ENCODE results near the gene FLVCR1.
"Not testable (repeated sequence)": the region's sequence is repeated elsewhere in the genome, so short reads cannot be mapped to it uniquely, and the experiment has no call there.

FLVCR1 gene

GRCh38 chr1:212860713-212861581 is 2.9 kb downstream of the FLVCR1 start:
- DNase-seq (ENCODE audit: low read depth in 4 of 4, low spot score in 1 of 4) = no peak

GRCh38 chr1:212862111-212862690 is 4.1 kb downstream of the FLVCR1 start:
- DNase-seq (ENCODE audit: low read depth in 4 of 4, low spot score in 1 of 4) = no peak

- not testable (repeated sequence) for DNase-seq (ENCODE audit: low read depth in 4 of 4, low spot score in 1 of 4)
Observed at GRCh38 chr1:212863345-212863744, 5.3 kb downstream of the FLVCR1 start.

- DNase-seq (ENCODE audit: low read depth in 4 of 4, low spot score in 1 of 4) = no peak
Observed at GRCh38 chr1:212864201-212864600, 6.1 kb downstream of the FLVCR1 start.

- DNase-seq (ENCODE audit: low read depth in 4 of 4, low spot score in 1 of 4) = no peak
Observed at GRCh38 chr1:212867192-212867591, 9.1 kb downstream of the FLVCR1 start.

- no peak for DNase-seq (ENCODE audit: low read depth in 4 of 4, low spot score in 1 of 4)
Observed at GRCh38 chr1:212871976-212872375, 13.9 kb downstream of the FLVCR1 start.

- DNase-seq (ENCODE audit: low read depth in 4 of 4, low spot score in 1 of 4) = no peak
Observed at GRCh38 chr1:212873518-212873917, 15.4 kb downstream of the FLVCR1 start.

GRCh38 chr1:212878418-212878817 is 20.3 kb downstream of the FLVCR1 start:
- DNase-seq (ENCODE audit: low read depth in 4 of 4, low spot score in 1 of 4) = no peak

GRCh38 chr1:212879947-212880690 is 22.0 kb downstream of the FLVCR1 start:
- no peak for DNase-seq (ENCODE audit: low read depth in 4 of 4, low spot score in 1 of 4)

GRCh38 chr1:212884592-212884991 is 26.5 kb downstream of the FLVCR1 start:
- no peak for DNase-seq (ENCODE audit: low read depth in 4 of 4, low spot score in 1 of 4)

GRCh38 chr1:212892108-212892507 is 34.0 kb downstream of the FLVCR1 start:
- no peak for DNase-seq (ENCODE audit: low read depth in 4 of 4, low spot score in 1 of 4)

- no peak for DNase-seq (ENCODE audit: low read depth in 4 of 4, low spot score in 1 of 4)
Observed at GRCh38 chr1:212899845-212900244, 41.8 kb downstream of the FLVCR1 start.

- no peak for DNase-seq (ENCODE audit: low read depth in 4 of 4, low spot score in 1 of 4)
Observed at GRCh38 chr1:212901290-212901689, 43.2 kb downstream of the FLVCR1 start.

- no peak for DNase-seq (ENCODE audit: low read depth in 4 of 4, low spot score in 1 of 4)
Observed at GRCh38 chr1:212902054-212902453, 44.0 kb downstream of the FLVCR1 start.

- no peak for DNase-seq (ENCODE audit: low read depth in 4 of 4, low spot score in 1 of 4)
Observed at GRCh38 chr1:212903664-212904063, 45.6 kb downstream of the FLVCR1 start.

GRCh38 chr1:212908071-212908470 is 50.0 kb downstream of the FLVCR1 start:
- DNase-seq (ENCODE audit: low read depth in 4 of 4, low spot score in 1 of 4) = not testable (repeated sequence)

- DNase-seq (ENCODE audit: low read depth in 4 of 4, low spot score in 1 of 4) = no peak
Observed at GRCh38 chr1:212908971-212909370, 50.9 kb downstream of the FLVCR1 start.

- no peak for DNase-seq (ENCODE audit: low read depth in 4 of 4, low spot score in 1 of 4)
Observed at GRCh38 chr1:212909652-212910063, 51.6 kb downstream of the FLVCR1 start.

- not testable (repeated sequence) for DNase-seq (ENCODE audit: low read depth in 4 of 4, low spot score in 1 of 4)
Observed at GRCh38 chr1:212910213-212910612, 52.1 kb downstream of the FLVCR1 start.

- not testable (repeated sequence) for DNase-seq (ENCODE audit: low read depth in 4 of 4, low spot score in 1 of 4)
Observed at GRCh38 chr1:212913638-212914037, 55.6 kb downstream of the FLVCR1 start.

- DNase-seq (ENCODE audit: low read depth in 4 of 4, low spot score in 1 of 4) = not testable (repeated sequence)
Observed at GRCh38 chr1:212914110-212914509, 56.0 kb downstream of the FLVCR1 start.

- no peak for DNase-seq (ENCODE audit: low read depth in 4 of 4, low spot score in 1 of 4)
Observed at GRCh38 chr1:212914789-212915188, 56.7 kb downstream of the FLVCR1 start.

All from stimulated activated CD4-positive, alpha-beta T cell treated with anti-CD3 and anti-CD28 coated beads, Interleukin-1b, Interleukin-23, amount 100 ng/mL, for 24 hours (primary cell).